SK-N-SH (cell line): ENCODE measurements around the gene KRT84. TPM values are rescaled to one million over a fixed set of nuclear protein-coding genes. Genes with fewer than 3 reads are reported as not detected.
"Not testable (repeated sequence)": the region's sequence is repeated elsewhere in the genome, so short reads cannot be mapped to it uniquely, and the experiment has no call there.

Source experiments
- CTCF ChIA-PET: fragments of 300-600, 350-600 bp; formaldehyde crosslinking; extraction: SDS; loops from one replicate; lab custom pipeline; 2021; lab: Yijun Ruan, JAX
- POLR2A ChIA-PET: fragments of 350-600 bp; sonication (Branson Sonifier 250); formaldehyde crosslinking; extraction: SDS; loops from one replicate; lab custom pipeline; 2020; ENCODE audit warnings: antibody characterized with exemption, inconsistent platforms; lab: Yijun Ruan, JAX
- DNase-seq: peaks from one replicate; pipeline ENCODE4 v3.0.0; 2012
- H2AFZ ChIP-seq: fragments of 200-600 bp; sonication (generic); 2 replicates; pipeline ENCODE4 v1.8.1; 2016; ENCODE audit warnings: antibody characterized with exemption, mild to moderate bottlenecking, low read depth
- H3F3A ChIP-seq: fragments of 200-600 bp; sonication (generic); replicated peaks from 2 replicates; pipeline ENCODE3; 2016; ENCODE audit warnings: antibody characterized with exemption, mild to moderate bottlenecking; ENCODE audit not compliant: insufficient read depth
- H3K27ac ChIP-seq, 2 experiments: fragments of 200-500 bp in 1 of 2; fragments of 200-600 bp in 1 of 2; sonication (Bioruptor generic) in 1 of 2; sonication (generic), shearing (Covaris generic) in 1 of 2; 2 replicates each; pipeline versions ENCODE4 v1.5.1 to v1.6.1; 2014 to 2016; ENCODE audit warnings: low read depth in 2 of 2, inconsistent platforms in 1 of 2, low read length in 1 of 2, mild to moderate bottlenecking in 1 of 2, mixed read lengths in 1 of 2
- H3K27me3 ChIP-seq: fragments of 200-600 bp; sonication (generic), shearing (Covaris generic); 2 replicates; pipeline ENCODE4 v1.6.1; 2016; ENCODE audit warnings: mixed run types; ENCODE audit not compliant: insufficient read depth
- H3K36me3 ChIP-seq, 2 experiments: fragments of 200-500 bp in 1 of 2; fragments of 200-600 bp in 1 of 2; sonication (Bioruptor generic) in 1 of 2; sonication (generic) in 1 of 2; replicated peaks in 1 of 2; 2 replicates each; pipeline versions ENCODE3 to v1.5.1; 2014 to 2016; ENCODE audit warnings: low read length in 1 of 2, mild to moderate bottlenecking in 1 of 2; ENCODE audit not compliant: insufficient read depth in 2 of 2, control insufficient read depth in 1 of 2
- H3K4me1 ChIP-seq, 2 experiments: fragments of 200-500 bp in 1 of 2; fragments of 200-600 bp in 1 of 2; sonication (Bioruptor generic) in 1 of 2; sonication (generic), shearing (Covaris generic) in 1 of 2; 2 replicates each; pipeline versions ENCODE4 v1.5.1 to v1.6.1; 2014 to 2016; ENCODE audit warnings: low read depth in 1 of 2, low read length in 1 of 2, mixed run types in 1 of 2; ENCODE audit not compliant: insufficient read depth in 2 of 2, control insufficient read depth in 1 of 2
- H3K4me2 ChIP-seq: fragments of 200-600 bp; sonication (generic), shearing (Covaris generic); 2 replicates; pipeline ENCODE4 v1.6.1; 2017; ENCODE audit warnings: mixed run types
- H3K4me3 ChIP-seq, 2 experiments: fragments of 200-500 bp in 1 of 2; fragments of 200-600 bp in 1 of 2; sonication (Bioruptor generic) in 1 of 2; sonication (generic), shearing (Covaris generic) in 1 of 2; 2 replicates each; pipeline versions ENCODE4 v1.5.1 to v1.8.1; 2014 to 2016; ENCODE audit warnings: low read depth in 2 of 2, inconsistent platforms in 1 of 2, low read length in 1 of 2, mild to moderate bottlenecking in 1 of 2, mixed read lengths in 1 of 2, moderate library complexity in 1 of 2
- H3K79me2 ChIP-seq: fragments of 200-600 bp; sonication (generic); 2 replicates; pipeline ENCODE4 v1.8.1; 2017; ENCODE audit warnings: mild to moderate bottlenecking; ENCODE audit not compliant: insufficient read depth
- H3K9ac ChIP-seq: fragments of 200-600 bp; sonication (generic); 2 replicates; pipeline ENCODE4 v1.6.1; 2017; ENCODE audit warnings: mixed run types
- H3K9me2 ChIP-seq: fragments of 200-600 bp; sonication (generic); 2 replicates; pipeline ENCODE4 v1.6.1; 2017; ENCODE audit warnings: mixed run types
- H3K9me3 ChIP-seq: fragments of 200-600 bp; sonication (generic); 2 replicates; pipeline ENCODE4 v1.6.1; 2017; ENCODE audit warnings: mixed run types, mild to moderate bottlenecking, moderate library complexity
- H4K20me1 ChIP-seq: fragments of 200-600 bp; sonication (generic); 2 replicates; pipeline ENCODE4 v1.6.1; 2017; ENCODE audit warnings: mild to moderate bottlenecking, mixed run types; ENCODE audit not compliant: insufficient read depth
- FOXJ3 ChIP-seq: sonication (generic); formaldehyde crosslinking; IDR thresholded peaks from 2 replicates; pipeline ENCODE4 v1.5.1; 2020; ENCODE audit warnings: mild to moderate bottlenecking, missing genetic modification reagents
- JUND ChIP-seq: IDR thresholded peaks from 2 replicates; pipeline ENCODE4 v1.4.0; 2012
- MEF2A ChIP-seq: IDR thresholded peaks from 2 replicates; pipeline ENCODE4 v1.4.0; 2012; ENCODE audit warnings: low read depth, borderline replicate concordance
- RFX5 ChIP-seq: IDR thresholded peaks from 2 replicates; pipeline ENCODE4 v1.6.1; 2012; ENCODE audit warnings: mild to moderate bottlenecking, improper control_type of control experiment, low read length
- SIN3A ChIP-seq: IDR thresholded peaks from 2 replicates; pipeline ENCODE4 v1.6.1; 2012; ENCODE audit warnings: low read depth, mild to moderate bottlenecking, low read length, moderate library complexity, borderline replicate concordance
- TAF1 ChIP-seq: IDR thresholded peaks from 2 replicates; pipeline ENCODE4 v1.6.1; 2012; ENCODE audit warnings: low read depth, mild to moderate bottlenecking, low read length, moderate library complexity, borderline replicate concordance
- WGBS: methylation state at CpG from one replicate; pipeline ENCODE4 v1.1.6; 2017; ENCODE audit warnings: low lambda C conversion rate; 5-methylcytosine and 5-hydroxymethylcytosine counted together
- polyA plus RNA-seq, 3 experiments: library from polyadenylated mRNA; depleted of rRNA; stranded (reverse); fragments of >200 nt; gene quantifications; 2 replicates each; pipeline ENCODE4 v1.2.3, GENCODE V29; 2012
- TF ChIP-seq, protein P1 (sequence below): fragments of 150-350 bp; IDR thresholded peaks from 2 replicates; pipeline ENCODE4 v1.6.1; 2017; ENCODE audit warnings: antibody characterized with exemption, low read length, low read depth, borderline replicate concordance
- TF ChIP-seq, protein P2 (sequence below): IDR thresholded peaks from 2 replicates; pipeline ENCODE4; 2012
- TF ChIP-seq, protein P3 (sequence below): IDR thresholded peaks from 2 replicates; pipeline ENCODE4 v1.4.0; 2012; ENCODE audit warnings: low read depth
- TF ChIP-seq, protein P4 (sequence below): fragments of 150-350 bp; IDR thresholded peaks from 2 replicates; pipeline ENCODE4 v1.6.1; 2016; ENCODE audit warnings: mild to moderate bottlenecking, low read depth, low read length

The KRT84 gene
- polyA plus RNA-seq, 1 of the 3 experiments (the other 2 are of a cell fraction): not detected

DNA sequence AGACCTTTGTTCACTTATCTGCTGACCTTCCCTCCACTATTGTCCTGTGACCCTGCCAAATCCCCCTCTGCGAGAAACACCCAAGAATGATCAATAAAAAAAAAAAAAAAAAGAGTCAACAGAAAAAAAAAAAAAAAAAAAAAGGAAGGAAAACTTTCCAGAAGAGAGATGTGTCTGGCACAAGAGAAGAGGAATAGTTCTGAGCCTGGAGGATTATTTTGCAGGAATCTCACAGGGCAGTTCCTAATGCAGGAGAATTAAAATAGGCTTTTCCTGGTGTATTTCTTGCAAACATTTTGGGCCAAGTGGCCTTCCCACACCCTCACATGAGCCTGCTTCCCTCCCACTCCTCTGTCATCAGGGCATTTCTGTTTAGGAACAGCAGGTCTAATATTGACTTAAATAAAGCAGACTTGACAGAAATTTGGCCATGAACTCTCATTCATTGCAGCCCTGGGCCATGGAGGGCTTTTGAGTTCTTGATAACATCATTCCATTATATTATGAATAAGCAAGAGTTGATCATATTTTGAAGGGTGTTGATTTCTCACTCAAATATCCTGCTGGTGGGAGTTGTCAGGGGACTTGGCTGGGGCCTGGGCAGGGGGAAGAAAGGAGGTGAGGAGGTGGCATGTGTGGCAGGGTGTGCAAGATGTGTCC is 25.3 kb upstream of the KRT84 start:
- POLR2A ChIA-PET, H3K4me3 ChIP-seq: not testable (repeated sequence)
- WGBS: 86% methylated on average over 1 of the region's 1 CpG

DNA sequence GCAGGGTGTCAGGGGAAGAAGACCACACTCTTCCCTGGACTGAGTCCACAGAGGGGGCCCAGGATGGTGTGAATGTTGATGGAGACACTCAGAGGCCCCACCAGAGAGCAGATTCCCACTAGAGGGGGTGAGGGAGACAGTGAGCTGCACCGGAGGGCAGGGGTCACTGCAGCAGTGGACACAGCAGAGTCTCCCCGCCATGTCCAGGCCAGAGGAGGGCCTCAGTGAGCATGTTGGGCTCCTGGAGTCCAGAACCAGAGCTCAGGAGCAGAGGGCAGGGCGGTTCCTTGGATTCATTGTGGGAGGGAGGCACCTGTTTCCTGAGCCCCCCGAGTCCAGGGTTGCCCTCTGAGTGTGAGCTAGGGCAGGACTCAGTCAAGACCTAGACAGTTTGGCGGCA is 22.5 kb upstream of the KRT84 start:
- Histone ChIP-seq H3K79me2 (no peaks in the 10 kb centered on the region), H2AFZ (no peak overlapping the region), H3K4me3 (no peak overlapping the region), H3K27ac (no peak overlapping the region), H4K20me1 (no peaks in the 10 kb centered on the region), H3K4me2 (no peak overlapping the region), H3K27me3 (peaks cover 21% of the 10 kb centered on the region), H3F3A (no peaks in the 10 kb centered on the region), H3K9me2 (no peaks in the 10 kb centered on the region), H3K4me1 (no peaks in the 10 kb centered on the region), H3K36me3 (no peaks in the 10 kb centered on the region), H3K9ac (no peak overlapping the region), H3K9me3 (no peaks in the 10 kb centered on the region)
- ChIA-PET CTCF (interaction anchor here (1.3 to 1.4 kb wide), 2 partner anchors 8 to 35 kb away, joined by 3 to 5 read pairs; no protein-coding TSS in a partner anchor), POLR2A (no interaction called here)
- TF ChIP-seq SIN3A: no peak
- TF ChIP-seq, protein P1, sequence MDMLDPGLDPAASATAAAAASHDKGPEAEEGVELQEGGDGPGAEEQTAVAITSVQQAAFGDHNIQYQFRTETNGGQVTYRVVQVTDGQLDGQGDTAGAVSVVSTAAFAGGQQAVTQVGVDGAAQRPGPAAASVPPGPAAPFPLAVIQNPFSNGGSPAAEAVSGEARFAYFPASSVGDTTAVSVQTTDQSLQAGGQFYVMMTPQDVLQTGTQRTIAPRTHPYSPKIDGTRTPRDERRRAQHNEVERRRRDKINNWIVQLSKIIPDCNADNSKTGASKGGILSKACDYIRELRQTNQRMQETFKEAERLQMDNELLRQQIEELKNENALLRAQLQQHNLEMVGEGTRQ: no peak
- TF ChIP-seq, protein P2, sequence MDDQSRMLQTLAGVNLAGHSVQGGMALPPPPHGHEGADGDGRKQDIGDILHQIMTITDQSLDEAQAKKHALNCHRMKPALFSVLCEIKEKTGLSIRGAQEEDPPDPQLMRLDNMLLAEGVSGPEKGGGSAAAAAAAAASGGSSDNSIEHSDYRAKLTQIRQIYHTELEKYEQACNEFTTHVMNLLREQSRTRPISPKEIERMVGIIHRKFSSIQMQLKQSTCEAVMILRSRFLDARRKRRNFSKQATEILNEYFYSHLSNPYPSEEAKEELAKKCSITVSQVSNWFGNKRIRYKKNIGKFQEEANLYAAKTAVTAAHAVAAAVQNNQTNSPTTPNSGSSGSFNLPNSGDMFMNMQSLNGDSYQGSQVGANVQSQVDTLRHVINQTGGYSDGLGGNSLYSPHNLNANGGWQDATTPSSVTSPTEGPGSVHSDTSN: no peak
- TF ChIP-seq RFX5: no peak
- no peak for TF ChIP-seq TAF1
- TF ChIP-seq, protein P3, sequence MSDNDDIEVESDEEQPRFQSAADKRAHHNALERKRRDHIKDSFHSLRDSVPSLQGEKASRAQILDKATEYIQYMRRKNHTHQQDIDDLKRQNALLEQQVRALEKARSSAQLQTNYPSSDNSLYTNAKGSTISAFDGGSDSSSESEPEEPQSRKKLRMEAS: no peak
- no peak for DNase-seq
- 0% methylated on average over 1 of the region's 5 CpGs for WGBS

More for the DNA sequence above, 25.3 kb upstream of the KRT84 start:
- H3K27me3 ChIP-seq: peaks cover 20% of the 10 kb centered on the region
- H3K9me3 ChIP-seq, H3K27ac ChIP-seq, H4K20me1 ChIP-seq, CTCF ChIA-PET, H2AFZ ChIP-seq, H3K9ac ChIP-seq, H3K79me2 ChIP-seq, H3K9me2 ChIP-seq, H3K36me3 ChIP-seq, H3K4me2 ChIP-seq, DNase-seq, H3K4me1 ChIP-seq, H3F3A ChIP-seq: not testable (repeated sequence)

DNA sequence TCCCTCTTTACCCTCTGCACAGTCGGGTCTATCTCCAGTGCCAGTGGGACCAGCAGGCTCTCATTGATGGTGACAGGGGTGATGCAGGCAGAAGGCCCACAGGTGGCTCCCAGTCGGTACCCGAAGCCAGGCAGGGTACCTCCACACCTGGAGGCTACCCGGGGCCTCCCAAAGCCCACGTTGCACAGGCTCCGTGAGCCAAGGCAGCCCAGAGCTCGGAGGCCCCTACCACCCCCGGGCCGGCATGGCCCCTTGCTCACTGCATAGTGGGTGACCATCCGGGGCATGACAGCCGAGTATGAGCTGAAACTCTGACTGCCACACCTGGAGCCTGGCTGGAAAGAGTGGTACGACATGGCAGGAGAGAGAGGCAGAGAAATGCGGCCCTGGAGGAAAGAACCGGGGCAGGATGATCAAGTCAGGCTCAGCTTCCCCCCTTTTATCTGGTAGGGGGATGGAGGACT is 20.5 kb upstream of the KRT84 start, which contains the start of gene KRT82:
Gene KRT82 (minus strand): TSS at position 414 of the 464 bp plus-strand sequence. CDS start 58 bp downstream, at position 356.
- CTCF ChIA-PET: no interaction called here
- H3K27ac ChIP-seq: no peak within 1 kb of the TSS
- no peak within 1 kb of the TSS for H3K9ac ChIP-seq
- H3F3A ChIP-seq: no peaks in the 10 kb centered on the region
- WGBS: 52% methylated on average over 10 of the region's 14 CpGs
- TF ChIP-seq MEF2A: no peak
- TF ChIP-seq, protein P4, sequence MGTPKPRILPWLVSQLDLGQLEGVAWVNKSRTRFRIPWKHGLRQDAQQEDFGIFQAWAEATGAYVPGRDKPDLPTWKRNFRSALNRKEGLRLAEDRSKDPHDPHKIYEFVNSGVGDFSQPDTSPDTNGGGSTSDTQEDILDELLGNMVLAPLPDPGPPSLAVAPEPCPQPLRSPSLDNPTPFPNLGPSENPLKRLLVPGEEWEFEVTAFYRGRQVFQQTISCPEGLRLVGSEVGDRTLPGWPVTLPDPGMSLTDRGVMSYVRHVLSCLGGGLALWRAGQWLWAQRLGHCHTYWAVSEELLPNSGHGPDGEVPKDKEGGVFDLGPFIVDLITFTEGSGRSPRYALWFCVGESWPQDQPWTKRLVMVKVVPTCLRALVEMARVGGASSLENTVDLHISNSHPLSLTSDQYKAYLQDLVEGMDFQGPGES: no peak
- TF ChIP-seq JUND: no peak
- TF ChIP-seq FOXJ3 (CRISPR knock-in tag): no peak
- TF ChIP-seq, all 33 proteins: peak for 0
- Histone ChIP-seq H3K4me3 (no peak within 1 kb of the TSS), H4K20me1 (no peaks in the 10 kb centered on the region), H3K9me3 (no peaks in the 10 kb centered on the region), H3K4me2 (no peak within 1 kb of the TSS), H3K36me3 (no peaks in the 10 kb centered on the region), H3K9me2 (no peaks in the 10 kb centered on the region), H2AFZ (no peak within 1 kb of the TSS), H3K27me3 (peaks cover 24% of the 10 kb centered on the region), H3K4me1 (no peaks in the 10 kb centered on the region), H3K79me2 (no peaks in the 10 kb centered on the region)
- POLR2A ChIA-PET: no interaction called here
- DNase-seq: no peak
